Right atrium auricular region (tissue), 2 donors: ENCODE measurements around the gene EGFLAM. TPM values are rescaled to one million over a fixed set of nuclear protein-coding genes. Genes with fewer than 3 reads are reported as not detected.

ENCODE experiments used
- DNase-seq: peaks from one replicate; pipeline ENCODE4 v3.0.0-alpha.2; 2019; ENCODE audit warnings: low spot score
- H3K27ac ChIP-seq, 2 donors: fragments of 200-600 bp; sonication (generic); 1 replicate in 1 of 2; 2 replicates in 1 of 2; pipeline ENCODE4 v1.5.1; 2016 to 2019
- H3K27me3 ChIP-seq, 2 donors: fragments of 200-600 bp; sonication (generic); one replicate each; pipeline versions ENCODE4 v1.5.1 to v1.6.0; 2017 to 2019
- H3K36me3 ChIP-seq: fragments of 200-600 bp; sonication (generic); one replicate; pipeline ENCODE4 v1.5.1; 2016
- H3K4me1 ChIP-seq, 2 donors: fragments of 200-600 bp; sonication (generic); one replicate each; pipeline versions ENCODE4 v1.5.1 to v1.6.0; 2017 to 2019
- H3K4me3 ChIP-seq, 2 donors: fragments of 200-600 bp; sonication (generic); 1 replicate in 1 of 2; 2 replicates in 1 of 2; pipeline ENCODE4 v1.5.1; 2017 to 2019; ENCODE audit warnings: mild to moderate bottlenecking in 1 of 2, moderate library complexity in 1 of 2
- H3K9me3 ChIP-seq, 2 donors: fragments of 200-600 bp; sonication (generic); one replicate each; pipeline ENCODE4 v1.5.1; 2019
- total RNA-seq, 2 donors: library from RNA; depleted of rRNA; stranded (reverse); fragments of >200 nt; gene quantifications; one replicate each; pipeline ENCODE4 v1.1.0, GENCODE V29; 2016
- TF ChIP-seq, protein P1 (sequence below), 2 donors: fragments of 200-600 bp; sonication (generic); IDR thresholded peaks; one replicate each; pipeline ENCODE4 v1.5.1; 2019; ENCODE audit warnings: antibody characterized with exemption in 2 of 2

The EGFLAM gene
- total RNA-seq, 2 donors from 2014 or later = 2.2 to 8.8 TPM

DNA sequence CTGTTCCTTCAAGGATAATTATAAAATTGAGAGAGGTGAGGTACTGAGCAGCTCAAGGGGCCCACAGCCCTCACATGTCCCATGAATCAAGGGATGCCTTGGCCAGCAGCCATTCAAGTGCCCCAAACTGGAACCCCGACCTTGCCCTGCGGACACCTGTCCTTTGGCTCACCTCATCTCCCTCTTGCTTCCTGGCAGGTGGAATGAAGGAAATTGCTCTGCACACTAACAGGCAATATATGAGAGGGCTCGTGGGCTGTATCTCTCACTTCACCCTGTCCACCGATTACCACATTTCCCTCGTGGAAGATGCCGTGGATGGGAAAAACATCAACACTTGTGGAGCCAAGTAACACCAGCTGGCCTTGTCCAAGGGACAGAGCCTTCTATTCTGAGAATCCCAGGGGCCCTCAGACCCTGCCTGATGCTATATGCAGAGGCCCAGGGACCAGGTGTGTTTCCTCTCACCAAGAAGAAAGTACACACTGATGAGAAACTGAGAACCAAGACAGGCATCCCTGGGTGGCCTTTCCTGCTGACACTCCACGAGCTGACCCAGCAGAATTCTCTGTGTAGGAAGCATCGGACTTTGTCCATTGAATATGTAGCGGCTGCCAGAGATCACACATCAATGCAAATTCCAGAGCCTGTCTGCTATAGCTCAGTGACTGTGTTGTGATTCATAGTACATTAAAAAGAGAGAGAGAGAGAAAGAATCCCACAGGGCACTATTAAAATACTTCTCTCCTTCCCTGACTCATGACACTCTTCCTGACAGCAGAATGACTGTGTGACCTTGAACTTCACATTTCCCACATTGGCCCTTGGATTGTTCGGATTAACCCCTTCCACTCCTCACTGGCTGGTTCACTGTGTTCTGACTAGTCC is 205.5 kb downstream of the EGFLAM start:
- no peak for DNase-seq
- H3K36me3 ChIP-seq = no peaks in the 10 kb centered on the region
- H3K4me1 ChIP-seq = peaks cover 0 to 63% of the 10 kb centered on the region in 2 donors

DNA sequence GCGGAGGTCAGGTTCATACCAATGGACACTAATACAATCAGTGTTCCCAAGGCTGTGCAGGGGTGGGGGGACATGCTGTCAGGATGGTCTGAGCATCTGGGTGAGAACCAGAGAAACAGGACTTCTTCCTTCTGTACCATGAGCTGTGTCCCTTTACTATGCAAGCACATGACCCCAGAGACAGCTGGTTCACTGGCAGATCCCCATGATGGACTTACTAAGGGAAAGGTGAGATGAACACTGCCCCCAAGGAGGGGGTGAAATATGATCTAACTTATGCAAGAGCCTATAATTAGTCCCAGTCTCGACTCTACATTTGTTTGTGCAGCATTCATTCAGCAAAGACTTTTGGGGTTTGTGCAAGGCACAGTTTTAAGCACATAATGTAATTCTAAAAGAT is 206.7 kb downstream of the EGFLAM start:
- H3K27me3 ChIP-seq = no peaks in the 10 kb centered on the region
- H3K36me3 ChIP-seq = no peaks in the 10 kb centered on the region
- peak overlapping the region; percentile 74 to 77 for H3K27ac ChIP-seq
- H3K9me3 ChIP-seq = no peaks in the 10 kb centered on the region
- no peak overlapping the region for H3K4me3 ChIP-seq
- TF ChIP-seq, protein P1, sequence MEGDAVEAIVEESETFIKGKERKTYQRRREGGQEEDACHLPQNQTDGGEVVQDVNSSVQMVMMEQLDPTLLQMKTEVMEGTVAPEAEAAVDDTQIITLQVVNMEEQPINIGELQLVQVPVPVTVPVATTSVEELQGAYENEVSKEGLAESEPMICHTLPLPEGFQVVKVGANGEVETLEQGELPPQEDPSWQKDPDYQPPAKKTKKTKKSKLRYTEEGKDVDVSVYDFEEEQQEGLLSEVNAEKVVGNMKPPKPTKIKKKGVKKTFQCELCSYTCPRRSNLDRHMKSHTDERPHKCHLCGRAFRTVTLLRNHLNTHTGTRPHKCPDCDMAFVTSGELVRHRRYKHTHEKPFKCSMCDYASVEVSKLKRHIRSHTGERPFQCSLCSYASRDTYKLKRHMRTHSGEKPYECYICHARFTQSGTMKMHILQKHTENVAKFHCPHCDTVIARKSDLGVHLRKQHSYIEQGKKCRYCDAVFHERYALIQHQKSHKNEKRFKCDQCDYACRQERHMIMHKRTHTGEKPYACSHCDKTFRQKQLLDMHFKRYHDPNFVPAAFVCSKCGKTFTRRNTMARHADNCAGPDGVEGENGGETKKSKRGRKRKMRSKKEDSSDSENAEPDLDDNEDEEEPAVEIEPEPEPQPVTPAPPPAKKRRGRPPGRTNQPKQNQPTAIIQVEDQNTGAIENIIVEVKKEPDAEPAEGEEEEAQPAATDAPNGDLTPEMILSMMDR (IDR thresholded peaks at IDR 0.05) = no peak
- H3K4me1 ChIP-seq = peaks cover 0 to 74% of the 10 kb centered on the region in 2 donors
- DNase-seq = no peak

More for the DNA sequence above, 205.5 kb downstream of the EGFLAM start:
- peak overlapping the region; percentile 74 to 77 for H3K27ac ChIP-seq
- H3K4me3 ChIP-seq = no peak overlapping the region
- no peaks in the 10 kb centered on the region for H3K9me3 ChIP-seq
- TF ChIP-seq, protein P1 (IDR thresholded peaks at IDR 0.05) = no peak
- no peaks in the 10 kb centered on the region for H3K27me3 ChIP-seq

DNA sequence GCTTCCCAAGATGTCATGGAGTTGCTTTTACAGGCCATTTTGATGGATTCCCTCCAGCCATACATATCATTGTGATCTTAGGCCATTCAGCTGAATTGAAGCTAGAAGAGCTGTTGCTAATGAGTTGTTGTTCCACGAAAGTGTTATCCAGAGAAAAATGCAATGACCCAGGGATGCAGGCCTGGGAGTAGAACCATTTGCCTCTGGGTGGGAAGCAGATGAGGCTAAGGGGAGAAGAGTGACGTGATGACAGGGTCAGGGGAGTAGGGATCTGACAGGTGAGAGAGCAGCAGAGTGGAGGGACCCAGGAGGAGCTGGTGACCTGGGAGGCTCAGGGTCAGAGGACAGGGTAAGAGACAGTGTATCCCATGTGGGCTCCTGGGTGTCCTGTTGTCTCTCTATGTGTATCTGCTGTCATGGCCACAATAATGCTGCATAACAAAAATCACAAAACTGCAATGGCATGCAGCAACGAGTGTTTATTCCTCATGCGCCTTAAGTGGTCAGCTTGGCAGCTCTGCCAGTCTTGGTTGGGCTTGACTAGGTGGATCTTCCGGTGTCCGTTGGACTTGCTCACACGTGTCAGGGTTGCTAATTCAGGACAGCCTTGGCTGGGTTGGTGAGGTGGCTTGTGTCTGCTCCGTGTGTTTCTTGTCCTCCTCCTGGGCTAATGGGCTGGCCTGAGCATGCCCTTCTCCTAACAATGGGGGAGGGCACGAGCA is 207.5 kb downstream of the EGFLAM start:
- Histone ChIP-seq H3K4me3 (no peak overlapping the region), H3K27me3 (no peaks in the 10 kb centered on the region), H3K27ac (peak overlapping the region; percentile 74 to 77), H3K36me3 (no peaks in the 10 kb centered on the region), H3K9me3 (no peaks in the 10 kb centered on the region), H3K4me1 (peaks cover 0 to 81% of the 10 kb centered on the region in 2 donors)
- no peak for DNase-seq
- TF ChIP-seq, protein P1 (IDR thresholded peaks at IDR 0.05) = no peak

DNA sequence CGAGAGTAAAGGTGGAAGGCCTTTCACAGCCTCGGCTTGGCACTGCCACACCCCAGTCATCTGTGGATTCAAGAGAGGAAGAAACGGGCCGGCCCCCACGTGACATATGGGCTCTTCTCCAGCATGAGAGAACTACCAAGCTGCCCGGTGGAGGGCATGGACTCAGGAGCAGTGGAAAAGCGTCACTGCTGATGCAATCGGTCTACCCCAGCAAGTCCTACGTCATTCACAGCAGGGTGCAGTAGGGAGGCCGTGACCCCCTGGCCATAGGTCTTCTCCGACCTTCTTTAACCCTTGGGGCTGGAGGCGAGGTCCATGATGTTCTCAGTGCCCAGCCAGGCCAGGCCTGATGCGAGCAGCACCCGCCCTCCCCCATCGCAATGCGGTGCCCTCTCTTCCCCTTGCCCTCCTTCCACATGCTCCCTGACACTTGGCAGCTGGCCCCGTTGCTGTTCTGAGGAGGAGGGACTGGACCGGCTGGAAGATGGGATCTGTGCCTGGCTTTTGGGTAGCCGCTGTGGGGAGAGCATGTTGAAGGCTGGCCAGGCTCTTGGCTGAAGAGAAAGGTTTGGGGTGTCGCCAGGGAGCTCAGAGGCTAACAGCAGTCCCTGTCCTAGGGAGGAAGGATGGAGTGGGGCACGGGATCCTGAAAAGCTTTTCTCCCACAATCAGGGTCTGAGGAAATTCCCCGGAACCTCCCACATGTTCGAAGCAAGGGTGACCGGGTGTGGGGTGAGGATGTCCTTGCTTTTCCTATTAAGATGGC is 208.2 kb downstream of the EGFLAM start:
- TF ChIP-seq, protein P1 (IDR thresholded peaks at IDR 0.05) = no peak
- peaks cover 0 to 81% of the 10 kb centered on the region in 2 donors for H3K4me1 ChIP-seq
- DNase-seq = peak; percentile 87

DNA sequence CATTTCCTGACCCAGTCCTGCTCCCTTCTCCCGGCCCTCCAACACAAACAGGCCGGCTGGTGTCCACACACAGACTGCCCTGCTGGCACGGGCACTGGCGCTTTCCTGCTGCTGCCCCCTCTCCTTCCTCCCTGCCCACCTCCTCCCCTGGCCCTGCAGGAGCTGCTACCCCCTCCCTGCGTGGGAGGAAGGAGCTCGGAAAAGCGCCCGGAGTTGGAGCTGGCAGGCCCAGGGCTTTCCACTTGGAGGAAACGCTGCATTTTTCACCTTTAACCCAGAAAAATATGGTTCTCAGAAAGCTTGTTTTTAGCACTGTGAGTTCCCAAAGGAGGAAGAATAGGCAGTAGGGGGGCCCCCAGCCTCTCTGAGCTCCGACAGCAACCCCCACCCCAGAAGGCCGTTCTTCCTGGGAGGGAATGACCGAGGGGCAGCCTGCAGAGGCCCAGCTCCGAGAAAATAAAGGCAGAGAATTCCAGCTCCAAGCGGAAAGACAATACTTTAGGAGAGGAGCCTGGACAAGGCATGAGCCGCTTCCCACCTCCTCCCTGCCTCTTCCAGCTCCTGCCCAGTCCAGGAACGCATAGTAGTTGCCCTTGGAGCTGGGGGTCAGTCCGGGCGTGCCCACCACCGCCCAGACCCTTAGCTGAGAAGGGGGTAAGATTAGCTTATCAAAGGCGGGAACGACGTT is 209.1 kb downstream of the EGFLAM start:
- Histone ChIP-seq H3K36me3 (no peaks in the 10 kb centered on the region), H3K4me3 (no peak overlapping the region), H3K27me3 (no peaks in the 10 kb centered on the region), H3K4me1 (peaks cover 0 to 83% of the 10 kb centered on the region in 2 donors), H3K9me3 (no peaks in the 10 kb centered on the region), H3K27ac (peak overlapping the region; percentile 74 to 77)
- DNase-seq = no peak
- TF ChIP-seq, protein P1 (IDR thresholded peaks at IDR 0.05) = no peak

More for the DNA sequence above, 208.2 kb downstream of the EGFLAM start:
- Histone ChIP-seq H3K27ac (peak overlapping the region; percentile 74 to 77), H3K9me3 (no peaks in the 10 kb centered on the region), H3K36me3 (no peaks in the 10 kb centered on the region), H3K27me3 (no peaks in the 10 kb centered on the region), H3K4me3 (no peak overlapping the region)
